ENCODE data around the gene CENPM. TPM values are rescaled to one million over a fixed set of nuclear protein-coding genes. Genes with fewer than 3 reads are reported as not detected.

Gene CENPM
- total RNA-seq, 2 donors from 2014 or later, result 0.79 to 2.0 TPM

DNA sequence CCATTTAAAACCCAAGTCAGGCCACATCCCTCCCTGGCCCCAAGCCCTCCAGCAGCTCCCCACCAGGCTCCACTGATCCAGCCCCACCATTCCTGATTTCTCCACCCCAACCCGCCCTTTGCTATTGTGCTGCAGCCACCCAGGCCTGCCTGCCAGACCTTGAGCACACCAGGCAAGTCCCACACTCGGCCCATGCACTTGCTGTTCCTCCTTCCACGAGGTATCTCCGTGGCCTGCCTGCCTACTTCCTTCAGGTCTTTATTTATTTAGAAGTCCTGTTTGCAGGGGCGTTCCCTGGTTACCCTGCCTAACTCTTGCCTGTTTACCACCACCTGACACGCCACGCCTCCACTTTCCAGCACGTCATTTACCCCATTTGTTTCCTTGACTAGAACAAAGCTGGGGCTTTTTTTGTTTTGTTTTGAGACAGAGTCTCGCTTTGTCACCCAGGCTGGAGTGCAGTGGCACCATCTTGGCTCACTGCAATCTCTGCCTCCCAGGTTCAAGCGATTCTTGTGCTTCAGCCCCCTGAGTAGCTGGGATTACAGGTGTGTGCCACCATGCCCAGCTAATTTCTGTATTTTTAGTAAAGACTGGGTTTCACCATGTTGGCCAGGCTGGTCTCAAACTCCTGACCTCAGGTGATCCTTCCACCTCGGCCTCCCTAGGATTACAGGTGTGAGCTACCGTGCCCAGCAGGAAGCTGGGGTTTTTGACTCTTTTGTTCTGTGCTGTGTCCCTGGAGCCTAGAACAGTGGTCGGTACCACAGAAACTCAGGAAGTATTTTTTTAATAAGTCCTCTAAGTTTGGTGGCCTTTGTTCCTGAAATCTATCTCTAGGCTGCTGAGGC, 6.7 kb downstream of the CENPM start:
- intact Hi-C loops (cut with DNase I), result loop anchor here (2.0 to 5.0 kb wide), 4 partner anchors 118 to 243 kb away; partner anchors contain the start of gene MEI1 (in 1 of the 2)
- ATAC-seq, result peak in 1 of 2 donors; percentile 9
- no peak for DNase-seq

DNA sequence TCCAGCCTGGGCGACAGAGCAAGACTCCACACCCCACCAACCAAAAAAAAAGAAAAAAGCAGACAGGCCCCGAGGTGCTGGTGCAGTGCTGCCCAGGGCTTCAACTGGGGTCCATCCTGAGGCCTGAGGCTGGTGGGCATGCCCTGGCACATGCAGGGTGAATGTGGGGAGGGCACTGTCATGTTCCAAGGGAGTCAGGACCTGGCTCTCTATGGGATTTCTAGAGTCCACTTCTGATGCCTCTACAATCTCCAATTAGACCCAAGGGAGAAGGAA, 10.1 kb downstream of the CENPM start:
- intact Hi-C loops (cut with DNase I), result no loop called here
- no peak for DNase-seq
- no peak for ATAC-seq

DNA sequence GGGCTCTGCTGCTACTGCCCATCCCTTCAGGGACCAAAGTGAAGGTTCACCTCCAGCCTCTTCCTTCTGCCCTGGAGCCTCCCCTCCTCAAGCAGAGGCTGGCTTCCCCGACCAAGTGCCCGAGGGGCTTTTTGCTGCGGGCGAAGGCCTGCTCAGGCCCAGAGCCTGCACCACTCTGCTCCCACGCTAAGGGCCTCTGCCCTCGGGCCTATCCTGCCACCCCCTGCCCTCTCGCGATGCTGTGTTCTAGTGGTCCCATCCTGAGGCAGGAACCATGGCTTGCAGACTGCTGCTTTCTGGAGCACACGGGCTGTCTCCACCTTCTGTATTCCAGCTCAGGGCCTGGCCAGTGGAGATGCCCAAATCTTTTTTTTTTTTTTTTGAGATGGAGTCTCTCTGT, 11.4 kb downstream of the CENPM start:
- no peak for ATAC-seq
- no peak for DNase-seq
- intact Hi-C loops (cut with DNase I), result no loop called here

DNA sequence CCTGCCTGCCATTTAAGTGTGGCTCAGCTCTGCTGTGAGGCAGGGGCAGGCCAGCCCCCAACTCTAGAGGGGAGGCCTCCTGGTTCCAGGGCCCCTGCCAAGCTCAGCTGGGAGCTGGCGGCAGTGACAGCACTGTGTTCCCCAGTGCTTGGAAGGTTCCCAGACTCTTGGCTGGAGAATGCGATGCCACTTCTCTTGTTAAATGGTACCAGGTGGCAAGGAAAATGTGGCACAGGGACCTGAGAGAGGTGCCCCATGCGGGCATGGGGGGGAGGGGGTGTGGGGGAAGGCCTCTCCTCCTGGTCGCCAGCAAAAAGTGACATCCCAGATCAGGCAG, 12.0 kb downstream of the CENPM start:
- intact Hi-C loops (cut with DNase I), result no loop called here
- no peak for DNase-seq
- peak; percentile 48 to 53 for ATAC-seq

DNA sequence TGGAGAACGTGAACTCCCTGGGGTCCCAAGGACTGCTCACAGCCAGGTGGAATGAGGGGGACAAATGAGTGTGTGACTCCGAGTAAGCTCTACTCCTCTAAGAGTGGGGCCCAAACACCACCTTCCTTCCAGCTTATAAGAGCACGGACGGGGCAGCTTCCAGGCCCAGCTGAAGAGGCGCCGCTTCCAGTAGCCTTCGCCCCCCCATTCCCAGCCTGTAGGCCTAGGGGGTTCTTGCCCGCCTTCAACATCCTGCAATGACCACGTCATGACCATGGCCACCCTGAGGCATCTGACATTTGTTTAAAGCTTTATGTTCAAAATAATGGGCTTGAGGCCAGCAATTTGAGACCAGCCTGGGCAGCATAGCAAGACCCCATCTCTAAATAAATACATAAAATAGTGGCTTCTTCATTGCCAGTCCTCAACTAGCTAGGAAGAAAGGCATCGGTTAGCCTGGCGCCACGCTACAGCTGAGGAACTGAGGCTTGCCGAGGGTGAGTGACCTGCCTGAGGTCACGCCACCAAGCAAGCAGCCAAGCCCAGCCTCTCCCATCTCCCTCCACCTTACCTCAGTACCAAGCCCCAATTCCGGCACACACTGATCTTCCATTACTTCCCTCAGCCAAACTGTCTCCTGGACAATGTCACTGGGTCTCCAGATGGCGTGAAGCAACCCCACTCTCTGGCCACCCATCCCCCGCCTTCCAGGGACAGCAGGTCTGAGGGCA, 12.5 kb downstream of the CENPM start:
- DNase-seq (no peak), ATAC-seq (no peak)
- intact Hi-C loops (cut with DNase I), result no loop called here

DNA sequence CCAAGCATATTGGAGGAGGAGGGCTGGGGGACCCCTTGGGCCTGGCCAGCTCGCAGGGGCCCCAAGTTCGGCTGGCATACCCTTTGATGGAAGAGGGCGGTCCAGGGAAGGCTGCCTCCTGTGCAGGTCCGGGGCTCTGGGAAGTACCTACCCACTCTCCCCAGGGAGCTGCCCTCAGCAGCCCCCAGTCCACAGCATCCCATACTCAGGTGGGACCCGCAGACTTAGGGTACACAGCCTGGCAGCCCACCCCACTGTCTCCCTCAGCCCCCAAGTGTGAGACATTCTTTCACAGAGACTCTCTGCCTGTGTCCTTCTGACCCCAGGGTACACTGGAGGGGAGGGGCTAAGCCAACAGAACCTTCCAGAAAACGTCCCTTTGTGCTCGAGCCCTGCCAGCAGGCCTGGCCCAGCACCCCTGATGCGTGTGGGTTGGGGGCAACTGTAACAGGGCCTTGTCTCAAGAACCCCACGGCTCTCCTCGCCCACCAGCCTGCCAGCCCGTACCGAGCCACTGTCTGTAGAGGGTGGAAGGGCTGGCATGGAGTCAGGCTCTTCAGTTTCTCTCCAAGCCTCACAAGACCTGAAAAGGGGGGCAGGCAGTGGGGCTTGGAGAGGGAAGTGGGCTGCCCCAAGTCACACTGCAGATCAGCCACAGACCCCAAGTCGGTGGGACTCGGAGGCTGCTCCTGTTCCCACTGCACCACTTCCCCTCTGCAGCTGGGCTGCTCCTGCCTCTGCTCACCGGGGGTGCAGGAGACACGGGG, 13.4 kb downstream of the CENPM start:
- no peak for DNase-seq
- intact Hi-C loops (cut with DNase I), result no loop called here
- no peak for ATAC-seq

DNA sequence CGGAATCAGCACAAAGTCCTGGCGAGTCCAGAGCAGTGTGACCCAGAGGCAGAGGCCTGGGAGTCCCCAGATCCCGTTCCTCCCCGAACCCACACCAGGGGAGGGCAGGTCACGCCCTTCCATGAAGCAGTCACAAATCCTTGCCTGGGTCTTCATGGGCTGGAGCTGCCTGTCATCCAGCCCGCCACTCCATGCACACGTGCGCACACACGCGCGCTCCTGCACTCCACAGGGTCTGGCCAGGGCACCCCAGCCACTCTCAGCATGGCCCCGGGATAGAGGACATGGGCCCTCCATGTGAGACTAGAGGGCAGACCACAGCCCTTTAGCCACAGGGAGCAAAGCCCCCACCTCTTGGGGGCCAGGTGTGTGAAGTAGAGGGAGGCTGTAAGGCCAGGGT, 14.6 kb downstream of the CENPM start:
- no peak for ATAC-seq
- no peak for DNase-seq

DNA sequence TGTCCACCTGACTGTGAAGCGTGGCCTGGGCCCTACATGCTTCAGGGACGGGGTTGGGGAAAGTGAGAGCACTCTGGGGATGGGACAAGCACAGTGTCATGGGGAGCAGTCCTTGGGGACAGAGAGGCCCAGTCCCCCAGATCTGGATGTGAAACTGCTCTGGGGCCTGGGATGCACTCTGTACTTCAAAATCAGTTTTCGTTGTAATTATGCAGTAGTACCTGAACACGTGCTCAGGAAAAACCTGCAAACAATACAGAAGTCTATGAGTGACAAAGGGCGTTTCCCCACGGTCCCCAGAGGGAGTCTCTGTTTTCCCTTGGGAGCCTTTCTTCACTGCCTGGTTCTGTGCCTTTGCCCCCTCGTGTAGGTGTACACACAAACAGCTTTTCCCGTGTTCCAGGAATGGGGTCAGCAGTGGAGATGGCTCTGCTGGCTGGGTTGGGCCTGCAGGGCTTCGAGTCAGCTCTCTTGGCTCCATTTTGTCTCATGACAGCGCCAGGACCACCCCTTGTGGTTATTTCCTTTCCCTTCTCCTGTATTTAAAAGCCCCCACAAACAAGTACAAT, 15.2 kb downstream of the CENPM start:
- intact Hi-C loops (cut with DNase I), result no loop called here

More for the DNA sequence above, 14.6 kb downstream of the CENPM start:
- intact Hi-C loops (cut with DNase I), result no loop called here

DNA sequence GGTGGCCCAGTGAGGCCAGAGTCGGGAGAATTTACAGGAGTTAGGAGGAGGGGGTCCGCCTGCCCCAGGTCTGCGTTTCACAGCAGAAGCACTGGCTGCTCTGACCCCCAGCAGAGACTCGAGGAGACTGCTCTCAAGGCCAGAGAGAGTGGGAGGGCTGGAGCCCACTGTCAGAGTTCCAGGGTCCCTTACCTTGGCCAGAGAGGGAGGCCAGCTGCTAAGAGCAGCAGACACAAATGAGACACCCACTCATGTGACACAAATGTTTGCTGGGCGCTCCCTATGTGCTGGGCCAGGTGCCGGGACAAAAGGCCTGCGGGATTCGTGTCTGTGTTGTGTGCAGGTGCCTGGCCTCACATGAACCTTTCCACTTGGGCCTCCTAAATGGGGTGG, 17.5 kb downstream of the CENPM start:
- DNase-seq, result no peak
- no peak for ATAC-seq
- intact Hi-C loops (cut with DNase I), result loop anchor here in 1 of 2 donors (10.0 kb wide), 1 partner anchor 225 kb away; no protein-coding TSS in a partner anchor

More for the DNA sequence above, 15.2 kb downstream of the CENPM start:
- no peak for DNase-seq
- ATAC-seq, result no peak

DNA sequence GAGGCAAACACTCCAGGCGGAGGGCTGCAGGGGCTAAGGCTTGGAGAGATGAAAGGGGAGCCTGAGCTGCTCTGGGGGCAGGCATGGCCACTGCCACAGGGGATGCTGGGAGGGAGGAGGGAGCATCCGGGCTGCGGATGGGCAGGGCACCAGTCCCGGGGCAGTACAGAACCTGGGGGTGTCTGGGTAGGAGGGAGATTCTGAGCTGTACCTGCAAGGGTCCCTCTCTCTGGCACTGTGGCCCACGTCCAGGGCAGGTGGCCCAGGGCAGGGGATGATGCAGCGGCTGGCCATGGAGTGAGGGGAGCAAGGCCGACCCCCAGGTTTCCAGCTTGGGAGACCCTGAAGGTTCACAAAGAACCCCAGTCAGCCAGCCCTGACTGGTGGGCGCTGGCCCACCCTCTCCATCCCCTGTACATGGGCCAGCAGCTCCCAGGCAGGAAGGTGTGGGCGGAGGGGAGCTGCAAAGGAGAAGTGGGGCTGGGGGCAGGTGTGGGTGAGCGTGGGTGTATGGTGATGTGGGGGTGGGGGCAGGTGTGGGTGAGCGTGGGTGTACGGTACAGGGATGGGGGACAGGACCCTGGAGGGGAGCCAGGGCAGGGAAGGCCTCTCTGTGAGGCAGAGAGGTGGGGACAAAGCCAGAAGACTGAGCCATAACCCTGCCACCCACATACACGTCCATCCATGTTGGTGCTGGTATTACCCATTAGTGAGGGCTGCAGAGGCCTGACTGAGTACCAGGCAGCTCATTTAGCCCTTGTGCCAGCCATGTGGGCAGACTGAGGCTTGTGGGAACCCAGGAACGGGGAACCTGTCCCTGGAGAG, 18.1 kb downstream of the CENPM start:
- DNase-seq (no peak), ATAC-seq (no peak)
- intact Hi-C loops (cut with DNase I), result loop anchor here in 1 of 2 donors (10.0 kb wide), 1 partner anchor 224 kb away; no protein-coding TSS in a partner anchor

DNA sequence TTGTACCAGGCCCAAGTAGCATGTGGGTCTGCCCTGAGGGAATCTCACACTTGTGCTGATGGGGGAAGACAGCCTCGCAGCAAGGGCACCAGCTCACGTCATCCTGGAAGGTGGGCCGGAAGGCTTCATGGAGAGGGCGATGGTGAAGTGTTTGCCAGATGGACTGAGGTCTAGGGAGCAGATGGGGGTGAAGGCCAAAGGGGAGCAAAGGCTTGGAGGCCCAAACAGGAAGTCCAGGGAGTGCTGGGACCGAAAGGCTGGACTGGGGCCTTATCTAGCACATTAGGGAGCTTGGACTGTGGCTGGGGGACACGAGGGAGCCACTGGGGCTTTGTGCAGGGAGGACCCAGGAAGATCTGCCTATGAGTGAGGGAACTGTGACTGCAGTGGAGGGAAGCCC, 19.1 kb downstream of the CENPM start:
- intact Hi-C loops (cut with DNase I), result loop anchor here in 1 of 2 donors (10.0 kb wide), 1 partner anchor 223 kb away; no protein-coding TSS in a partner anchor
- ATAC-seq (no peak), DNase-seq (no peak)

DNA sequence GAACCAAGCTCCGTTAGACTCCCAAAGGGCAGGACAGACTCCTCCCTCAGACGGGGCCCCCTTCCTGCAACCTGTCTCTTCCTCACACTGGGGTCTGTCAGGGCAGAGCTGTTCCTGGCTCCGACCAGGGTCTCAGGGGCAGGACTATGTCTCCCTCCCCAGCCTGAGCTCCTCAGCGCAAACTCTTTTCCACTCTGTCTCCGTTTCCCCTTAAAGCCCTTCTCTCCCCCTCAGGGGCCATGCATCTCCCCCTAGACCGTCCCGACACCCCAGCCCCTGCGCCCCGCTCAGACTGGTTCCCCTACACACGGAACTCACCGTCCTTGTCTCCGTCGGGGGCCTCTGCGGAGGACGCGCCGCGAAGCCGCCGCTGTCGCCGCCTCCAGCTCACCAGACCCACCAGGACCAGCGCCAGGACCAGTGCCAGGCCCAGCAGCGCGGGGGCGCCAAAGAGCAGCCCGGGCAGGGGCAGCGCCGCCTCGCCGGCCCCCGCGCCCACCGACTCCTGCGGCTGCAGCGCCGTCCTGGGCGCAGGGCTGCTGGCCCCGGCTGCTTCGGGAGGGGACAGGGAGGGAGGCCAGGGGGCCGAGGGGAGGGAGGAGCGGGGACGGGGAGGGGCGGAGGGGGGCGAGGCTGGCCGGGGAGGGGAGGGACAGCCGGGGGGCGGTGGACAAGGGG, 21.0 kb downstream of the CENPM start:
- DNase-seq (peak; percentile 59), ATAC-seq (peak; percentile 70 to 71)
- intact Hi-C loops (cut with DNase I), result loop anchor here in 1 of 2 donors (10.0 kb wide), 1 partner anchor 221 kb away; no protein-coding TSS in a partner anchor

DNA sequence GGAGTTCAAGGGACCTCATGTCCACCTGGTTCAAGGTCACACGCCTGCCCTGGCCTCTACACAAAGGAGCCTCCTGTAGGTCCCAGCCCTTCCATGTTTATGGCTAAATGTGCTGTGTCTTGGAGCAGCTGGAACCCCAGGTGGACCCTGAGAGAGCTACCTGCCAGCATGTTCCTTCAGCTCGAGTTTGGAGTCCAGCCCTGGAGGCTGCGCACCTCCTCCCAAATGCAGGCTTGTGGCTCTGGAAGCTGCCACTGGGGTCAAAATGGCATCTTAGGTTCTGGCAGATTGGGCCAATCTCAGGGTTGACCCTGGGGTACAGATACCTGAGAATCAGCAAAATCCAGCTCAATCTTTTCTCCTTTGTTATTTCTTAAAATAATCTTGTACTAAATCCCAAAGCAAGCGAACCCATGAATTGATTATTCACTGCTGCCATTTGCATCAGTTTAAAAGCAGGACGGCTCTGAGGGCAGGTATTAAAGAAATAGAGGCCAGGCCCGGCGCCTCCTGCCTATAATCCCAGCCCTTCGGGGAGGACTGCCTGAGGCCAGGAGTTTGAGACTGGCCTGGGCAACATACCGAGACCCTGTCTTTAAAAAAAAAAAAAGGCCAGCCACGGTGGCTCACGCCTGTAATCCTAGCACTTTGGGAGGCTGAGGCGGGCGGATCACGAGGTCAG, 23.2 kb downstream of the CENPM start:
- ATAC-seq (no peak), DNase-seq (no peak)
- intact Hi-C loops (cut with DNase I), result loop anchor here in 1 of 2 donors (10.0 kb wide), 1 partner anchor 219 kb away; no protein-coding TSS in a partner anchor

DNA sequence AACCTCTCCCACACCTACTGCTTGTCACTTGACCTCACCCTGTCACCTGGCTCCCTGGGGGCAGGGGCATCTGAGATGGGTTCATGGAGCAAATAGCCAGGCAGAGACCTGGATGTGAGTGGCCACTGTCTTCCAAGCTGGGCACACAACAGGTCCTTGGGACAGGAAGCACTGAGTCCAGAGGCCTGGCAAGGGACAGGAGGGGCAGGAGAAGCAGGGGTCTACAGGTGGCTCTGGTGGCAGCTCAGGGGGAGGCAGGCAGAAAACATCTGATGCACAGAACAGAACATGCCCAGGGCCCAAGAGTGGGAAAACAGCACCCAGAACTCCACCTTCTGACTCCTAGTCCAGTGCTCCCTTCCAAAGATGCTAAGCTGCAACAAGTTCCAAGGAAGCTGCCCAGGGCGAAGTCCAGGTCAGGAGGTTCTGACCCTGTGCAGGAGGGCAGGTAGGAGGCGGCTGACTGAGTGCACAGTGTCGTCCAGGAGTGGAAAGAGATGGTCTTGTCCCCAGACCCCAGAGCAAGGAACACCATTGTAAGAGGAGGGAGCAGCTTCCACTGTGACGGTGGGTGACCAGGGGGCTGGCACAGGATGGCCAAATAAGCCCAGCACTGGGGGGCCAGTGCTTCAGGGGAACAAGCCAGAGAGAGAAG, 23.9 kb downstream of the CENPM start:
- DNase-seq, result no peak
- ATAC-seq, result no peak
- intact Hi-C loops (cut with DNase I), result loop anchor here in 1 of 2 donors (10.0 kb wide), 1 partner anchor 218 kb away; no protein-coding TSS in a partner anchor

DNA sequence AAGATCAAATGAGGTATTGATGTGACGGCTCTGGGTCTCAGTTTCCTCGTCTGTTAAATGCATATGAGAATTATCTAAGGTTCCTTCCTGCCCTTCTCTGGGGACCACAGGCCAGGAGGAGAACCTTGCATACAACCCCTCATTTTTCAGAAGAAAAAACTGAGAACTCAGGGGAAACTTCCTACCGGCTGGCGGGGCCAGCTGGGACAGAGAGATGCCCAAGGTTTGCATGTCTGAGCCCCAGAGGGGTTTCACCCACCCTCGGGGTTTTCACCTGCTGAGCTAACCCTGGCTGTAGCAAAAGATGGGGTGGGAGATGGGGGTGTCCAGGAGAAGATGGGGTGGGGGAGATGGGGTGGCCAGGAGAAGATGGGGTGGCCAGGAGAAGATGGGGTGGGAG, 24.6 kb downstream of the CENPM start:
- intact Hi-C loops (cut with DNase I), result loop anchor here in 1 of 2 donors (10.0 kb wide), 1 partner anchor 218 kb away; no protein-coding TSS in a partner anchor
- DNase-seq (no peak), ATAC-seq (no peak)

DNA sequence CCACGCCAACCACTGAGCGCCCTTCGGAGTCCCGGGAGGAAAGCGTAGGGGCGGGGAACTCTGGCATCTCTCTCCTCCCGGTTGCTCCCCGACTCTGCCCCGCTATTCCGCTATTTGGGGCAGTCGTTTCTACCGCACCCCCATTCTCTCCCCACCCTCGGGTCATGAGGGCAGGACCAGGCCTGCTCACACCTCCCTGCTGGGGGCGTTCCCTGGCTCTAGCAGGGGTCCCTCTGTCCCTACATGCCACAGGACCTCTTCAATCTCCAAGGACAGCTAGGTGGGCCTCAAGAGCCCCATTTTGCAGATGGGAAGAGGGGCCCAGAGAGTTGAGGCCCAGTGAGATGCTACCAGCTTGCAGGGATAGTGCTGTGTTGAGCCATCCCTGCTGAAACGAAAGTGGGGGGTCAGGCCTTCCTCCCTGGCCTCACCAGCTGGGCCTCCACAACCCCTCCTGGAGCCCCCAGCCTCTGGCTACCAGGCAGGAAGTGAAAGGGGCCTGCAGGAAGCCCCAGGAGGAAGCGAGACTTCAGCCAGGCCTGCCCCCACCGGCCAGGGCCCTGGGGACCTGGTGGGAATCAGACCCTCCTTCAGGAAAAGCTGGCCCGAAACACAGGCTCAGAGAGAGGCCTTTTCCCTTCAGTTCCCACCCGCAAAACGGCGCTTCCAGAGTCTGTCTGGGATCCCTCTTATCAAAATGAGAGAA, 26.5 kb downstream of the CENPM start:
- ATAC-seq (peak in 1 of 2 donors; percentile 9), DNase-seq (no peak)
- intact Hi-C loops (cut with DNase I), result loop anchor here in 1 of 2 donors (10.0 kb wide), 1 partner anchor 216 kb away; no protein-coding TSS in a partner anchor
